H1 (cell line): ENCODE data around the gene RNF214. TPM values are rescaled to one million over a fixed set of nuclear protein-coding genes. Genes with fewer than 3 reads are reported as not detected.
A peak's percentile ranks its signal among the peaks of the same experiment; 100 is the strongest.

ENCODE experiments used
- CTCF ChIA-PET: fragments of 300-600 bp; sonication (Branson Sonifier 250); formaldehyde crosslinking; loops from one replicate; lab custom pipeline; 2021; ENCODE audit not compliant: partially characterized antibody; lab: Charles Lee
- POLR2A ChIA-PET: fragments of 300-600 bp; sonication (Branson Sonifier 250); formaldehyde crosslinking; loops from one replicate; lab custom pipeline; 2021; ENCODE audit warnings: inconsistent platforms; ENCODE audit not compliant: partially characterized antibody; lab: Charles Lee
- DNase-seq, 2 experiments: peaks; one replicate each; pipeline versions ENCODE4 v3.0.0 to v3.0.0-alpha.2; 2010 to 2022; ENCODE audit warnings: low spot score in 2 of 2, low read depth in 1 of 2, mixed read lengths in 1 of 2
- FAIRE-seq: peaks from 2 replicates; lab custom pipeline; 2011; peaks lifted over from hg19 to GRCh38; lab: Jason Lieb, UNC
- H2AFZ ChIP-seq: 2 replicates; pipeline ENCODE4 v1.8.1; 2012; ENCODE audit warnings: low read length, inconsistent platforms
- H2AK5ac ChIP-seq: 2 replicates; pipeline ENCODE4 v1.6.1; 2013; ENCODE audit warnings: low read depth, low read length
- H2BK120ac ChIP-seq: replicated peaks from 2 replicates; pipeline ENCODE3; 2013; ENCODE audit warnings: low read depth, low read length, inconsistent platforms
- H2BK12ac ChIP-seq: 2 replicates; pipeline ENCODE4 v1.6.1; 2013; ENCODE audit warnings: low read depth, low read length
- H2BK15ac ChIP-seq: 2 replicates; pipeline ENCODE4 v1.6.1; 2013; ENCODE audit warnings: low read length
- H2BK20ac ChIP-seq: 2 replicates; pipeline ENCODE4 v1.6.1; 2013; ENCODE audit warnings: low read length
- H2BK5ac ChIP-seq: 2 replicates; pipeline ENCODE4 v1.6.1; 2013; ENCODE audit warnings: low read depth, low read length
- H3K14ac ChIP-seq: 2 replicates; pipeline ENCODE4 v1.6.1; 2013; ENCODE audit warnings: inconsistent platforms; ENCODE audit not compliant: insufficient read length
- H3K18ac ChIP-seq: 2 replicates; pipeline ENCODE4 v1.6.1; 2013; ENCODE audit warnings: low read length; ENCODE audit errors: extremely low read depth
- H3K23ac ChIP-seq: 2 replicates; pipeline ENCODE4 v1.6.1; 2013; ENCODE audit warnings: inconsistent platforms; ENCODE audit not compliant: insufficient read length
- H3K23me2 ChIP-seq: 2 replicates; pipeline ENCODE4 v1.6.1; 2013; ENCODE audit warnings: low read depth, low read length
- H3K27ac ChIP-seq: 2 replicates; pipeline ENCODE4 v1.6.1; 2011; ENCODE audit warnings: low read depth, low read length, inconsistent platforms
- H3K27me3 ChIP-seq, 4 experiments: replicated peaks in 1 of 4; 1 replicate in 1 of 4; 2 replicates in 3 of 4; pipeline versions ENCODE4 v1.6.1 to v1.8.1; 2011 to 2013; ENCODE audit warnings: low read length in 3 of 4, mild to moderate bottlenecking in 3 of 4, inconsistent platforms in 2 of 4, mixed read lengths in 2 of 4, moderate library complexity in 1 of 4; ENCODE audit not compliant: control insufficient read depth in 3 of 4, insufficient read depth in 3 of 4; ENCODE audit errors: extremely low read depth in 1 of 4
- H3K36me3 ChIP-seq, 4 experiments: 2 replicates each; pipeline versions ENCODE4 v1.6.1 to v1.8.1; 2011 to 2013; ENCODE audit warnings: mild to moderate bottlenecking in 4 of 4, low read length in 3 of 4, moderate library complexity in 2 of 4, control low read depth in 1 of 4, inconsistent platforms in 1 of 4; ENCODE audit not compliant: insufficient read depth in 4 of 4, control insufficient read depth in 2 of 4
- H3K4ac ChIP-seq: replicated peaks from 2 replicates; pipeline ENCODE3; 2013; ENCODE audit warnings: low read length, low read depth, mixed read lengths, inconsistent platforms; ENCODE audit not compliant: insufficient read length
- H3K4me1 ChIP-seq, 4 experiments: replicated peaks in 1 of 4; 1 replicate in 1 of 4; 2 replicates in 3 of 4; pipeline versions ENCODE4 v1.6.1 to v1.8.1; 2011 to 2013; ENCODE audit warnings: low read length in 3 of 4, inconsistent platforms in 2 of 4, mixed read lengths in 1 of 4; ENCODE audit not compliant: insufficient read depth in 4 of 4, control insufficient read depth in 3 of 4
- H3K4me2 ChIP-seq, 2 experiments: 2 replicates each; pipeline versions ENCODE4 v1.6.1 to v1.8.1; 2011 to 2013; ENCODE audit warnings: low read depth in 2 of 2, low read length in 2 of 2, control low read depth in 1 of 2, inconsistent platforms in 1 of 2, mild to moderate bottlenecking in 1 of 2; ENCODE audit not compliant: insufficient read depth in 1 of 2
- H3K4me3 ChIP-seq, 4 experiments: fragments of 200-600, 300-600 bp in 1 of 4; sonication (generic), shearing (Covaris generic), sonication (Bioruptor Twin) in 1 of 4; 2 replicates each; pipeline versions ENCODE4 v1.5.1 to v1.8.1; 2011 to 2016; ENCODE audit warnings: low read length in 4 of 4, low read depth in 3 of 4, control low read depth in 2 of 4, inconsistent platforms in 2 of 4, mild to moderate bottlenecking in 2 of 4, mixed read lengths in 1 of 4, moderate library complexity in 1 of 4; ENCODE audit not compliant: insufficient read depth in 2 of 4; ENCODE audit errors: extremely low read depth in 1 of 4
- H3K56ac ChIP-seq: replicated peaks from 2 replicates; pipeline ENCODE3; 2013; ENCODE audit warnings: low read depth, mild to moderate bottlenecking, mixed read lengths, low read length, inconsistent platforms; ENCODE audit not compliant: insufficient read length
- H3K79me1 ChIP-seq: 2 replicates; pipeline ENCODE4 v1.6.1; 2013; ENCODE audit warnings: low read depth, low read length, control low read depth
- H3K79me2 ChIP-seq, 2 experiments: 2 replicates each; pipeline versions ENCODE4 v1.6.1 to v1.8.1; 2012 to 2013; ENCODE audit warnings: low read length in 2 of 2, mild to moderate bottlenecking in 2 of 2, inconsistent platforms in 1 of 2; ENCODE audit not compliant: insufficient read depth in 2 of 2, control insufficient read depth in 1 of 2
- H3K9ac ChIP-seq, 4 experiments: replicated peaks in 1 of 4; 1 replicate in 1 of 4; 2 replicates in 3 of 4; pipeline versions ENCODE4 v1.6.1 to v1.8.1; 2011 to 2013; ENCODE audit warnings: low read depth in 3 of 4, low read length in 3 of 4, control low read depth in 2 of 4, mild to moderate bottlenecking in 2 of 4, moderate library complexity in 2 of 4, inconsistent platforms in 1 of 4; ENCODE audit errors: extremely low read depth in 1 of 4
- H3K9me3 ChIP-seq, 2 experiments: 2 replicates each; pipeline versions ENCODE4 v1.6.1 to v1.8.1; 2012 to 2013; ENCODE audit warnings: mild to moderate bottlenecking in 2 of 2, moderate library complexity in 2 of 2, control low read depth in 1 of 2, inconsistent platforms in 1 of 2, low read depth in 1 of 2, low read length in 1 of 2, mixed read lengths in 1 of 2; ENCODE audit not compliant: insufficient read depth in 2 of 2
- H4K20me1 ChIP-seq, 2 experiments: replicated peaks in 1 of 2; 2 replicates each; pipeline versions ENCODE3 to v1.8.1; 2011 to 2013; ENCODE audit warnings: inconsistent platforms in 2 of 2, low read length in 2 of 2, mild to moderate bottlenecking in 1 of 2; ENCODE audit not compliant: insufficient read depth in 2 of 2, control insufficient read depth in 1 of 2
- H4K5ac ChIP-seq: 2 replicates; pipeline ENCODE4 v1.6.1; 2013; ENCODE audit warnings: low read length, low read depth, mixed read lengths, inconsistent platforms; ENCODE audit not compliant: insufficient read length
- H4K8ac ChIP-seq: 2 replicates; pipeline ENCODE4 v1.8.0; 2013; ENCODE audit warnings: mild to moderate bottlenecking, moderate library complexity, low read length, inconsistent platforms; ENCODE audit not compliant: insufficient read depth; ENCODE audit errors: extremely low read depth
- H4K91ac ChIP-seq: replicated peaks from 2 replicates; pipeline ENCODE3; 2013; ENCODE audit warnings: low read length, mixed read lengths, inconsistent platforms; ENCODE audit not compliant: insufficient read length
- BACH1 ChIP-seq: IDR thresholded peaks from 2 replicates; pipeline ENCODE4 v1.6.1; 2012; ENCODE audit warnings: low read length, improper control_type of control experiment
- BRCA1 ChIP-seq: IDR thresholded peaks from 2 replicates; pipeline ENCODE4 v1.6.1; 2012; ENCODE audit warnings: low read depth, low read length, improper control_type of control experiment
- CBX5 ChIP-seq: fragments of 300-800, 300-1000 bp; sonication (generic); IDR thresholded peaks from 2 replicates; pipeline ENCODE4 v1.7.1; 2016; ENCODE audit warnings: antibody characterized with exemption, low read length, low read depth
- EP300 ChIP-seq, 2 experiments: IDR thresholded peaks; 1 replicate in 1 of 2; 2 replicates in 1 of 2; pipeline ENCODE4 v1.6.1; 2011 to 2012; ENCODE audit warnings: low read depth in 2 of 2, low read length in 2 of 2, mild to moderate bottlenecking in 2 of 2, borderline replicate concordance in 1 of 2, inconsistent platforms in 1 of 2, moderate library complexity in 1 of 2
- EZH2 ChIP-seq: fragments of 200-600 bp; sonication (generic); IDR thresholded peaks from 2 replicates; pipeline ENCODE4 v1.7.1; 2012; ENCODE audit warnings: low read depth, mild to moderate bottlenecking, moderate library complexity, low read length, inconsistent platforms; ENCODE audit not compliant: severe bottlenecking
- KDM1A ChIP-seq: fragments of 200-600, 300-600 bp; sonication (generic); IDR thresholded peaks from 2 replicates; pipeline ENCODE4 v1.7.1; 2016; ENCODE audit warnings: mild to moderate bottlenecking, low read length, borderline replicate concordance
- KDM4A ChIP-seq: IDR thresholded peaks from one replicate; pipeline ENCODE4 v1.7.1; 2012; ENCODE audit warnings: low read depth, mild to moderate bottlenecking, moderate library complexity, low read length, inconsistent platforms; ENCODE audit not compliant: severe bottlenecking
- RAD21 ChIP-seq, 2 experiments: IDR thresholded peaks in 1 of 2; conservative IDR thresholded peaks in 1 of 2; 2 replicates each; pipeline ENCODE4 v1.6.1; 2011; ENCODE audit warnings: low read depth in 2 of 2, low read length in 2 of 2, improper control_type of control experiment in 1 of 2, inconsistent platforms in 1 of 2, mild to moderate bottlenecking in 1 of 2, moderate library complexity in 1 of 2
- SIN3A ChIP-seq, 2 experiments: IDR thresholded peaks in 1 of 2; conservative IDR thresholded peaks in 1 of 2; 2 replicates each; pipeline ENCODE4 v1.6.1; 2011 to 2012; ENCODE audit warnings: low read length in 2 of 2, improper control_type of control experiment in 1 of 2, low read depth in 1 of 2, mild to moderate bottlenecking in 1 of 2
- SIX5 ChIP-seq: IDR thresholded peaks from 2 replicates; pipeline ENCODE4 v1.6.1; 2011; ENCODE audit warnings: mild to moderate bottlenecking, low read depth, low read length
- TAF1 ChIP-seq: IDR thresholded peaks from 2 replicates; pipeline ENCODE4 v1.6.1; 2011; ENCODE audit warnings: mild to moderate bottlenecking, low read depth, low read length
- TAF7 ChIP-seq: optimal IDR thresholded peaks from 2 replicates; pipeline ENCODE3; 2011; ENCODE audit warnings: low read depth, mild to moderate bottlenecking, inconsistent platforms, low read length, moderate library complexity, borderline replicate concordance
- WGBS, 2 experiments: shearing (Covaris generic) in 1 of 2; methylation state at CpG; one replicate each; pipeline versions ENCODE4 v1.1.6 to v1.1.7; 2013 to 2015; ENCODE audit warnings: low lambda C conversion rate in 2 of 2, mixed read lengths in 2 of 2, inconsistent platforms in 1 of 2, low coverage in 1 of 2, missing lambda C conversion rate in 1 of 2; ENCODE audit not compliant: insufficient replicate concordance in 2 of 2, insufficient coverage in 1 of 2, insufficient read length in 1 of 2; ENCODE audit errors: extremely low coverage in 1 of 2, missing lambda C conversion rate in 1 of 2; 5-methylcytosine and 5-hydroxymethylcytosine counted together
- polyA plus RNA-seq, 7 experiments: library from polyadenylated mRNA; depleted of rRNA in 3 of 7; stranded (reverse) in 5 of 7; unstranded in 2 of 7; fragments of >200 nt in 5 of 7; fragments of 200-250 nt in 2 of 7; gene quantifications; 1 replicate in 5 of 7; 2 replicates in 1 of 7; 4 replicates in 1 of 7; pipeline versions ENCODE4 v1.2.1 to v1.2.3, GENCODE V29; 2011 to 2013; ENCODE audit warnings: missing spikeins in 2 of 7, mixed read lengths in 2 of 7
- total RNA-seq: library from RNA; stranded (reverse); fragmentation: NEBNext Ultra II Directional; extraction: Animal tissue kit (Norgen Biotek cat#: 25700); gene quantifications from 2 replicates; pipeline ENCODE4 v1.2.1, GENCODE V29; 2021

Gene RNF214
- total and polyA plus RNA-seq, 2 of the 8 experiments (the other 6 are each of a cell fraction or from before 2014, with no cell fraction given) = 34.9 to 35.6 TPM

- no peak overlapping the region for H3K23ac ChIP-seq
- no peak overlapping the region for H2BK120ac ChIP-seq
- no peak overlapping the region for H3K14ac ChIP-seq
- peaks cover 0 to 2% of the 10 kb centered on the region in 2 experiments for H4K20me1 ChIP-seq
- no peak overlapping the region for H3K4ac ChIP-seq
- H3K79me1 ChIP-seq = no peaks in the 10 kb centered on the region
- no peak overlapping the region for H3K27ac ChIP-seq
- no peaks in the 10 kb centered on the region for H3K4me1 ChIP-seq
- ChIA-PET POLR2A (interaction anchor here (3.0 to 12.6 kb wide), 2 partner anchors 8 to 12 kb away, joined by 14 to 153 read pairs; partner anchors contain the start of gene TAGLN), CTCF (interaction anchor here (1.1 to 18.7 kb wide), 2 partner anchors 15 to 32 kb away, joined by 3 to 449 read pairs; partner anchors contain the start of genes PCSK7 and RNF214)
- H2BK12ac ChIP-seq = no peak overlapping the region
- DNase-seq (no peak), FAIRE-seq (no peak)
- H4K8ac ChIP-seq = no peak overlapping the region
- H4K91ac ChIP-seq = no peak overlapping the region
- H2AFZ ChIP-seq = no peak overlapping the region
- H2BK5ac ChIP-seq = 0 out of 2 replicates have a peak overlapping the region, but pooled peaks have one; percentile 49
- H3K18ac ChIP-seq = no peak overlapping the region
- H3K4me3 ChIP-seq = no peak overlapping the region
- no peaks in the 10 kb centered on the region for H3K23me2 ChIP-seq
- H3K4me2 ChIP-seq = no peak overlapping the region
- no peak overlapping the region for H3K9ac ChIP-seq
- no peak overlapping the region for H2AK5ac ChIP-seq
- H3K79me2 ChIP-seq = no peaks in the 10 kb centered on the region
- WGBS, 2 experiments = 90% methylated on average over 7 of the region's 8 CpGs; no CpG with 5 or more reads in 1 of the 2 experiments
- H4K5ac ChIP-seq = no peak overlapping the region
- no peaks in the 10 kb centered on the region for H3K27me3 ChIP-seq
- no peak overlapping the region for H3K56ac ChIP-seq
- H2BK20ac ChIP-seq = no peak overlapping the region
- no peaks in the 10 kb centered on the region for H3K9me3 ChIP-seq
- peaks cover 0 to 11% (median 1%) of the 10 kb centered on the region in 4 experiments; a peak in 3 of 8 replicates for H3K36me3 ChIP-seq
- H2BK15ac ChIP-seq = no peak overlapping the region
- TF ChIP-seq KDM4A (no peak), SIX5 (no peak), EZH2 (no peak), CBX5 (no peak), TAF1 (no peak), KDM1A (no peak), BACH1 (no peak), RAD21 (IDR thresholded peaks at IDR 0.05 in 1 of 2, conservative IDR thresholded peaks at IDR 0.05 in 1 of 2; ENCODE audit: low read depth in 2 of 2, low read length in 2 of 2) (no peak), BRCA1 (no peak), TAF7 (no peak), SIN3A (conservative IDR thresholded peaks at IDR 0.05 in 1 of 2, IDR thresholded peaks at IDR 0.05 in 1 of 2; ENCODE audit: low read depth in 1 of 2, low read length in 2 of 2) (no peak), EP300 (IDR thresholded peaks at IDR 0.05; ENCODE audit: borderline replicate concordance in 1 of 2, low read depth in 2 of 2, low read length in 2 of 2) (no peak)
Measured at GRCh38 chr11:117189941-117190544, 42.4 kb upstream of the RNF214 start.
